ENCODE measurements around the gene NTNG1. TPM values are rescaled to one million over a fixed set of nuclear protein-coding genes. Genes with fewer than 3 reads are reported as not detected.

NTNG1 gene
- total RNA-seq, 1 experiment from 2014 or later = 1.5 TPM

GRCh38 chr1:107175102-107175909 lies 34.5 kb downstream of the NTNG1 start:
- H4K91ac ChIP-seq (ENCODE audit: insufficient read length, low read depth, low read length) = no peak overlapping the region
- peak overlapping the region in 1 of 3 experiments; percentile 34; a peak in 1 of 7 replicates for H3K27ac Mint-ChIP-seq

More at GRCh38 chr1:107175102-107175909, 34.5 kb downstream of the NTNG1 start:
- Histone ChIP-seq H2AFZ (ENCODE audit: low read length) (no peak overlapping the region), H3K23me2 (ENCODE audit: insufficient read length, low read depth, low read length, poor library complexity, severe bottlenecking) (no peaks in the 10 kb centered on the region), H3K79me1 (ENCODE audit: insufficient read depth, low read depth, low read length, poor library complexity, severe bottlenecking) (no peaks in the 10 kb centered on the region), H4K20me1 (ENCODE audit: control insufficient read depth, insufficient read depth, insufficient read length) (no peaks in the 10 kb centered on the region), H3K79me2 (ENCODE audit: insufficient read depth, low read length) (no peaks in the 10 kb centered on the region), H3K4ac (ENCODE audit: low read depth, low read length) (no peak overlapping the region), H2BK15ac (ENCODE audit: low read depth, low read length) (no peak overlapping the region), H4K8ac (replicated peaks; ENCODE audit: insufficient read length, low read depth, low read length) (no peak overlapping the region), H3T11ph (ENCODE audit: low read length) (no peak overlapping the region), H2AK5ac (ENCODE audit: insufficient read length, low read length) (no peak overlapping the region), H2BK12ac (ENCODE audit: insufficient read length, low read depth, low read length) (no peak overlapping the region), H3K27ac (ENCODE audit: insufficient read length, low read depth, low read length) (no peak overlapping the region), H2BK120ac (ENCODE audit: low read depth, low read length, poor library complexity, severe bottlenecking) (no peak overlapping the region), H3K23ac (ENCODE audit: insufficient read length, low read depth, low read length) (no peak overlapping the region), H3K27me3 (ENCODE audit: insufficient read depth, low read length) (no peaks in the 10 kb centered on the region), H3K4me1 (ENCODE audit: insufficient read depth, low read length) (no peaks in the 10 kb centered on the region), H3K9me3 (ENCODE audit: control insufficient read depth, low read depth, low read length) (no peaks in the 10 kb centered on the region), H3K56ac (ENCODE audit: insufficient read length, low read depth, low read length) (no peak overlapping the region), H3K4me2 (ENCODE audit: insufficient read depth, insufficient read length, low read length) (no peak overlapping the region), H4K5ac (ENCODE audit: insufficient read length, low read depth, low read length) (no peak overlapping the region), H3K14ac (ENCODE audit: insufficient read depth, low read length) (no peak overlapping the region), H2BK20ac (ENCODE audit: low read depth, low read length, poor library complexity, severe bottlenecking) (no peak overlapping the region), H2BK5ac (ENCODE audit: insufficient read length, low read length) (no peak overlapping the region), H3K9ac (ENCODE audit: extremely low read depth, insufficient read length, low read length) (no peak overlapping the region), H3K18ac (ENCODE audit: insufficient read length, low read depth, low read length) (no peak overlapping the region)
- TF ChIP-seq, protein P1, sequence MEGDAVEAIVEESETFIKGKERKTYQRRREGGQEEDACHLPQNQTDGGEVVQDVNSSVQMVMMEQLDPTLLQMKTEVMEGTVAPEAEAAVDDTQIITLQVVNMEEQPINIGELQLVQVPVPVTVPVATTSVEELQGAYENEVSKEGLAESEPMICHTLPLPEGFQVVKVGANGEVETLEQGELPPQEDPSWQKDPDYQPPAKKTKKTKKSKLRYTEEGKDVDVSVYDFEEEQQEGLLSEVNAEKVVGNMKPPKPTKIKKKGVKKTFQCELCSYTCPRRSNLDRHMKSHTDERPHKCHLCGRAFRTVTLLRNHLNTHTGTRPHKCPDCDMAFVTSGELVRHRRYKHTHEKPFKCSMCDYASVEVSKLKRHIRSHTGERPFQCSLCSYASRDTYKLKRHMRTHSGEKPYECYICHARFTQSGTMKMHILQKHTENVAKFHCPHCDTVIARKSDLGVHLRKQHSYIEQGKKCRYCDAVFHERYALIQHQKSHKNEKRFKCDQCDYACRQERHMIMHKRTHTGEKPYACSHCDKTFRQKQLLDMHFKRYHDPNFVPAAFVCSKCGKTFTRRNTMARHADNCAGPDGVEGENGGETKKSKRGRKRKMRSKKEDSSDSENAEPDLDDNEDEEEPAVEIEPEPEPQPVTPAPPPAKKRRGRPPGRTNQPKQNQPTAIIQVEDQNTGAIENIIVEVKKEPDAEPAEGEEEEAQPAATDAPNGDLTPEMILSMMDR (conservative IDR thresholded peaks at IDR 0.05) = no peak
- Mint-ChIP-seq H3K27me3 (ENCODE audit: low read depth) (no peaks in the 10 kb centered on the region), H3K4me3 (no peak overlapping the region), H3K4me1 (peaks cover 27 to 35% of the 10 kb centered on the region in 2 experiments), H3K36me3 (ENCODE audit: insufficient read depth in 1 of 3, low read depth in 3 of 3) (no peaks in the 10 kb centered on the region), H3K9me3 (peaks cover 0 to 3% of the 10 kb centered on the region in 2 experiments; a peak in 2 of 5 replicates)
- WGBS (ENCODE audit: extremely low coverage, insufficient read length, low lambda C conversion rate) = no CpG with 5 or more reads among the region's 1 CpG
- DNase-seq = peak; percentile 31
